Measurements from ENCODE around the gene CDKAL1. TPM values are rescaled to one million over a fixed set of nuclear protein-coding genes. Genes with fewer than 3 reads are reported as not detected.

The CDKAL1 gene
- total RNA-seq, 2 experiments from 2014 or later, result 23.5 to 26.9 TPM

DNA sequence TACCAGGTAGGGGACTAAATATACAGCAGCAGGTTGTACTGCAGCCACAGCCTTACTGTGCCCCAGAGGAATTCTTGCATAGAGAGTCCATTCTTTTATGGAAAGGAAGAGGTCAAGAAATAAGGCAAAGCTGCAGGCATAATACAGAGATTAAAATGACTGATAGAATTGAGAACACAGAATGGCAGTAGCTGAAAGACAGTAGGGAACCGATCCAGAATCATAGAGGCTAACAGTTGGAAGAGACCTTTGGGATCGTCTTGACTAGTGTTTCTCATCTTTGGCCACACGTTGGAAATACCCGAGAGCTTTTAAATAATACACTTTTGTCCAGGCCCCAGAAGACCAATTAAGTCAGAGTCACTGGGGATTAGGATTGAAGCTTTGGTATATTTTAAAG is 566.7 kb downstream of the CDKAL1 start:
- Mint-ChIP-seq H3K36me3 (ENCODE audit: low read depth) (peaks cover 3% of the 10 kb centered on the region), H3K4me3 (no peak overlapping the region), H3K9me3 (no peaks in the 10 kb centered on the region), H3K4me1 (peaks cover 15% of the 10 kb centered on the region), H3K27ac (no peak overlapping the region), H3K27me3 (no peaks in the 10 kb centered on the region)
- no peak for DNase-seq
- ChIA-PET CTCF (interaction anchor here (1.4 kb wide), 1 partner anchor 11 kb away, joined by 6 read pairs; no protein-coding TSS in a partner anchor), POLR2A (no interaction called here)

DNA sequence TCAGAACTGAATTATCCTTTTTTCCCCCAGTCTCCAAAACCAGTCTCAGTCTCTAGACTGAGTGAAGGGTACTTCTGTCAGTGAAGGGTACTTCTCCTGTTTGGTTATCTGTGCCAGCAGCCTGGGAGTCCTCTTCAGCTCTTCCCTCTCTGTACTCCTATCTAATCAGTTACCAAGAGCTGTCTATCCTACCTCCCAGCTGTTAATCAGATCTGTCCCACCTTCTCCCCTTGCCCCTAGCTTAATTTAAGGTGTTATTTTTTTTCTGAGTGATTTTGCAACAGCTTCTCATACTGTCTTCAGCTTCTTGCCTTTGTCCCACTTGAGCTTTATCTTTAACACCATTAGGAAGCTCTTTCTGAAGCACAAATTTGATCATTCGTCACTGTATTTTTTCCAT is 567.4 kb downstream of the CDKAL1 start:
- no peaks in the 10 kb centered on the region for H3K27me3 Mint-ChIP-seq
- H3K4me1 Mint-ChIP-seq, result peaks cover 15% of the 10 kb centered on the region
- peaks cover 3% of the 10 kb centered on the region for H3K36me3 Mint-ChIP-seq (ENCODE audit: low read depth)
- no peak overlapping the region for H3K4me3 Mint-ChIP-seq
- no peak for DNase-seq
- CTCF ChIA-PET, result interaction anchor here (1.4 kb wide), 1 partner anchor 12 kb away, joined by 6 read pairs; no protein-coding TSS in a partner anchor
- H3K9me3 Mint-ChIP-seq, result no peaks in the 10 kb centered on the region
- no peak overlapping the region for H3K27ac Mint-ChIP-seq
- POLR2A ChIA-PET, result no interaction called here

DNA sequence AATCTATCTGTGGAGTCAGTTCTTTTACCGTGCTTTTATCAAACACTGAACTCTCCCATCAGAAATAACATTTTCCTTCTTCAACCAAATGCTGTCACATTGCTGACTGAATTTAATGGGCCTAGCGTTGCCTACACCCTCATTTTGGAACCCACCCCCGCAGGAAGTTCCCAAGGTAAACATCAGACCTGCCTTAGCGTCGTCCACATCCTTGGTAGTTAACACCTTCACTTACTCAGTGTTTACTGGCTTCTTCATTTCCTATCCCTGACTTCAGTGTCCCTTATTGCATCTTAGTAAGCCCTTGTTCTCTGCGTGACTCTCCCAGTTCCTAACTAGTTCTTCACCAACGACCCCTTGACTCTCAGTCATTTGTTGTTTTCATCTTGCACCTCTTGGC is 567.9 kb downstream of the CDKAL1 start:
- peaks cover 3% of the 10 kb centered on the region for H3K36me3 Mint-ChIP-seq (ENCODE audit: low read depth)
- H3K27me3 Mint-ChIP-seq, result no peaks in the 10 kb centered on the region
- no peak overlapping the region for H3K4me3 Mint-ChIP-seq
- H3K9me3 Mint-ChIP-seq, result no peaks in the 10 kb centered on the region
- ChIA-PET POLR2A (no interaction called here), CTCF (interaction anchor here (1.4 kb wide), 1 partner anchor 13 kb away, joined by 6 read pairs; no protein-coding TSS in a partner anchor)
- peaks cover 15% of the 10 kb centered on the region for H3K4me1 Mint-ChIP-seq
- no peak for DNase-seq
- H3K27ac Mint-ChIP-seq, result no peak overlapping the region

DNA sequence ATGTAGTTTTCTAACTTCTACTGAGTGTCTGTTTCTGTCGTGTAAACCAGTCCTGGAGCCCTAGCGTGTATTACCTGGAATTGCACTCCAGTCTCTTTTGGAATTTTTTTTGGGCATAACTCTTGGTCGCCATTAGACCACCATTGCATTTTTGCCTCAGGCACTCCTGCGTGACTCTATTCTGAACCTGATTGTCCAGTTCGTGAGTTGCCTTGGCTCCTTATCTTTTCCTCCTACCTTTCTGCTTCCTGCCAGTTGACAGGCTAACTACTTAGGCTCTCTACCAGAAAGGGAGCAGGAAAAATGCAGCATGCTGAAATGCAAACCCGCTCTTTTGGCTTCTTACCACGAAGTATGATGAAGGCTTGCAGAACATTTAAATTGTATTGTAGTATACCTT is 568.4 kb downstream of the CDKAL1 start:
- Mint-ChIP-seq H3K4me3 (no peak overlapping the region), H3K9me3 (no peaks in the 10 kb centered on the region), H3K4me1 (peaks cover 15% of the 10 kb centered on the region), H3K36me3 (ENCODE audit: low read depth) (peaks cover 3% of the 10 kb centered on the region), H3K27me3 (no peaks in the 10 kb centered on the region), H3K27ac (no peak overlapping the region)
- no peak for DNase-seq
- CTCF ChIA-PET, result interaction anchor here (0.7 kb wide), 1 partner anchor 13 kb away, joined by 3 read pairs; no protein-coding TSS in a partner anchor
- POLR2A ChIA-PET, result no interaction called here

DNA sequence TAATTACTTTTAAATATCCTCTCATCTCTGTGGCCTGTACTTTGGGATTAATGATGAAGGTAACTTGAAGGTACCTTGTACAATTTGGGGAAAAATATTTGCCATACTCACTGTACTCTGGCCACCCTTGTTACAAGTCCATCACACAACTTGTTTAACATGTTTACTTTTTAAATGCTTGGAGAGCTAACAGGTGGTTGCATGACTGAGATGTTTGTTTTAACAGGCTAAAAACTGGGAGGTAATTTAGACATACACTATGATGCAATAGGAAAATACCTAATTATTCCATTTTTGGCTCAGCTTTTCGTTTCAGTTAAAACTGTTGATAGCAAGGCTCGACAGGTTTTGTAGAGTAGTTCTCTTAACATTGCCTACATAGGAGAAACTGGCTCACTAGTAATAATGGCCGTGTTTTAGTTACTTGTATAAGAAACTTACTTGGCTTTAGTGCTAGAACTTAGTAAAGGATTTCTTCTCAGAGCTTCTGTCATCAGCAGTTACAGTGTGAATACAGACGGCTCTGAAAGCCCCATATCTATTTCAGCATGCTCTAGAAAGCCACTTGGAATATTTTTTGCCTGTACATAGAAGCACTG is 569.5 kb downstream of the CDKAL1 start:
- DNase-seq, result no peak

DNA sequence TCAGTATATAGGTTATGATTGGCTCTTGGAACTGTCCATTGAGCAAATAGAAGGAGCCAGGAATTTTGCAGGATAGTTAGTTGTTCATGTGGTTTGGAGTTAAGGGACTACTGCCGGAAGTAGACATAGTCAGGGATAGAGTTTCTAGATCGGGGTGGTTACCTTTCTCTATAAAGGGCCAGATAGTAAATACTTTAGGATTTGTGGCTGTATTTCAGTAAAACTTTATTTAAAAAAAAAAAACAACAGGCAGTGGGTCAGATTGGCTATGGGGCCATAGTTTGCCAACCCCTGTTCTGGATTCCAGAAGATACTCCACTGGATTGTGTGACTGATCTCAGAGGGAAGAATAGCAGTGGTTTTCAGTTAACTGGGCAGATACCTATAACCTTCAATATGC is 570.0 kb downstream of the CDKAL1 start:
- POLR2A ChIA-PET, result no interaction called here
- DNase-seq, result no peak
- H3K4me3 Mint-ChIP-seq, result no peak overlapping the region
- H3K4me1 Mint-ChIP-seq, result peaks cover 15% of the 10 kb centered on the region
- peaks cover 2% of the 10 kb centered on the region for H3K36me3 Mint-ChIP-seq (ENCODE audit: low read depth)
- no peaks in the 10 kb centered on the region for H3K27me3 Mint-ChIP-seq
- CTCF ChIA-PET, result no interaction called here
- no peak overlapping the region for H3K27ac Mint-ChIP-seq
- H3K9me3 Mint-ChIP-seq, result no peaks in the 10 kb centered on the region

More for the DNA sequence above, 569.5 kb downstream of the CDKAL1 start:
- H3K9me3 Mint-ChIP-seq, result no peaks in the 10 kb centered on the region
- ChIA-PET POLR2A (no interaction called here), CTCF (no interaction called here)
- peaks cover 15% of the 10 kb centered on the region for H3K4me1 Mint-ChIP-seq
- no peak overlapping the region for H3K4me3 Mint-ChIP-seq
- no peak overlapping the region for H3K27ac Mint-ChIP-seq
- H3K27me3 Mint-ChIP-seq, result no peaks in the 10 kb centered on the region
- peaks cover 2% of the 10 kb centered on the region for H3K36me3 Mint-ChIP-seq (ENCODE audit: low read depth)

DNA sequence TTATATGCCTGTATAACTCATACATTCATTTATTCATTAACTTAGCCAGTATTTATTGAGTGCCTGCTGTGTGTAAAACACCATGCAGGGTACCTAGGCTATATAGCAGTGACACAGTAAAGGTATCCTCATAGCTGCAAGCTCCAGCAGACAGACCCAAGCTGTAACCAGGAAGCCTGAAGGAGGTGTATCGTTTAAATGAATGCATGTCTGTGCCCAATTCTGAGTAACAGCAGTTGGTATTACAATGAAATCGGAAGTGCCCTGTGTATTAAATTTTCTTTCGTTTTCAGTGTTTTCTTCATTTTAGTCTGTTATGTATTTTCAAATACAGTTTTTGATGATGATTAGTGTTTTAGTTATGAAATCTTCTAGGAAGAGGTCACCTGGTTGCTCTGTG is 573.5 kb downstream of the CDKAL1 start:
- POLR2A ChIA-PET, result no interaction called here
- no peak overlapping the region for H3K4me3 Mint-ChIP-seq
- H3K27me3 Mint-ChIP-seq, result no peaks in the 10 kb centered on the region
- no peaks in the 10 kb centered on the region for H3K36me3 Mint-ChIP-seq (ENCODE audit: low read depth)
- no peak overlapping the region for H3K27ac Mint-ChIP-seq
- H3K4me1 Mint-ChIP-seq, result no peaks in the 10 kb centered on the region
- no peaks in the 10 kb centered on the region for H3K9me3 Mint-ChIP-seq
- CTCF ChIA-PET, result no interaction called here
- DNase-seq, result no peak

DNA sequence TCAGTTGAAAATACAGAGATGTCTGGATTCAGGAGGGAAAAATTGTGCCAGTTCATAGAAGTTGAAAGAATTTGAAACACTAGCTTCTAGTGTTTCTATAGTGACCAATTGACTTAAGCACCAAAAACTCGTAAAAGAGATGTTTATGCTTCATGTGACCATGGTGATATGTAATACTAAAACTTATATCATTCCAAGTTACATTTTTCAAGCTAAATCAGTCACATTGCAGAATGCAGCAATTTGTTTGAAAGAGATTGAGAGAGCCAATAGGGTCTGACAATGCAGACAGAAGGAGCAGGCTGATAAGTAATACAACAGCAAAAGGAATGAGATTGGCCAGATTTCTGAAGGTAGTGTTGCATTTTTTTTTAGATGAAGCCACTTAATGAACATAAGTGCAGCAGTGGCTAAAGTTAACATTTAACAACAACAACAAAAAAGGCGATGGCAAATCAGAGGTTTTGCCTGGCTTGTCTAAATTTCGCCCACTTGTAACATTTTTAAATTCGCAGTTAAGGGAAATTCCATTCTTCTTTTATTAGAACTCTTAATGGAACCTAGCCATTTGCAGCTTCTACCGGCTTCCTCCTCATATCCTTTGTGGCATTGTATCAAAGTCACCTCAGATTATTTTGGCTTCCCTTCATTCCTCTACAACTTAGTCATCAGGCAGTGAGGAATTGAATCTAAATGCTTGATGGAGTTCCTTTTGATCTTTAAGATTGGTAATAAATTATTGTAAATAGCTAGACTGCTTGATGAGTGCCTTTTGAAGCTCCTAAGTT is 575.3 kb downstream of the CDKAL1 start:
- POLR2A ChIA-PET, result no interaction called here
- no peak overlapping the region for H3K27ac Mint-ChIP-seq

DNA sequence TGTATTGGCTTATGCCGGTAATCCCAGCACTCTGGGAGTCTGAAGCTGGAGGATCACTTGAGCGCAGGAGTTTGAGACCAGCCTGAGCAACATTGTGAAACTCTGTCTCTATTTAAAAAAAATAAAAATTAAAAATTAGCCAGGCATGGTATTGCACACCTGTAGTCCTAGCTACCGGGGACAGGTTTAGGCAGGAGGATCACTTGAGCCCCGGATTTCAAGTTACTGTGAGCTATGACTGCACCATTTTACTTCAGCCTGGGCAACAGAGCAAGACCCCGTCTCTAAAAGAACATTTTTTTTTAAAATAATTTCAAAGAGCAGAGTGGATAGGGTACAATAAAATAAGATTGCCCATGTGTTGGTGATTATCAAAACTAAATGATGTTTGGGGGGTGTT is 576.4 kb downstream of the CDKAL1 start:
- DNase-seq, result no peak
- Mint-ChIP-seq H3K27ac (no peak overlapping the region), H3K36me3 (ENCODE audit: low read depth) (no peaks in the 10 kb centered on the region), H3K4me1 (no peaks in the 10 kb centered on the region), H3K4me3 (no peak overlapping the region), H3K27me3 (no peaks in the 10 kb centered on the region), H3K9me3 (no peaks in the 10 kb centered on the region)
- POLR2A ChIA-PET, result no interaction called here
- CTCF ChIA-PET, result no interaction called here

More for the DNA sequence above, 575.3 kb downstream of the CDKAL1 start:
- no peaks in the 10 kb centered on the region for H3K27me3 Mint-ChIP-seq
- DNase-seq, result no peak
- no peaks in the 10 kb centered on the region for H3K9me3 Mint-ChIP-seq
- no peaks in the 10 kb centered on the region for H3K36me3 Mint-ChIP-seq (ENCODE audit: low read depth)
- H3K4me3 Mint-ChIP-seq, result no peak overlapping the region
- H3K4me1 Mint-ChIP-seq, result no peaks in the 10 kb centered on the region
- CTCF ChIA-PET, result no interaction called here

DNA sequence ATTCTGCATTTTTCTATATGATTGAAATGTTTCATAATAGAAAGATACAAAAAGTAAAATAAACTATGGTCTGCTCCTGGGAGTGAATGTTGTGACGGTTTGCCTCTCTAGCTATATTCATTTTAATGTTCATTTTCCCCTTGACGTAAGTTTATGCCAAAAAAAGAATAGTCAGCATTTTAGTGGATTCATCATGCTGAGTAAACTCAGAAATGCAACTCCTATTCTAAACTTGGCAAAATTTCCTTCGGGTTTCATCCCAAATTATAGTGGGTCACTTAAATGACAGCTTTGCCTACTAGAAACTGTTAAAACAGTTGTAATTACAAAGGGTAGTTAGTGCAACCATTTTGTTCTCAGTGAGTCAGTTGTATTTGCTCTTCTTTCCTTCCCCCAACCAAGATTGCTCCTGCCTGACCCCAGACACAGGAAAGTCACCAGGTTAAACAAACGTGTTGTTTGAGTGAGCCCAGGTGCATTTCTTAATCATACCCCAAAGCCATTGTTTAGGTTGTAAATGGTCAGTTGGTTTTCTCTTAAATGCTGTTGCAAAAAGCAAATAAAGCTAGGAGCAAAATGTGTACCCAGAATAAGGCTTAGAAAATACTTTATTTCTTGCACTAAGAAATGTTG is 577.0 kb downstream of the CDKAL1 start:
- Mint-ChIP-seq H3K9me3 (no peaks in the 10 kb centered on the region), H3K4me3 (no peak overlapping the region), H3K4me1 (no peaks in the 10 kb centered on the region), H3K36me3 (ENCODE audit: low read depth) (no peaks in the 10 kb centered on the region), H3K27me3 (no peaks in the 10 kb centered on the region), H3K27ac (no peak overlapping the region)
- POLR2A ChIA-PET, result no interaction called here
- CTCF ChIA-PET, result no interaction called here
- no peak for DNase-seq

DNA sequence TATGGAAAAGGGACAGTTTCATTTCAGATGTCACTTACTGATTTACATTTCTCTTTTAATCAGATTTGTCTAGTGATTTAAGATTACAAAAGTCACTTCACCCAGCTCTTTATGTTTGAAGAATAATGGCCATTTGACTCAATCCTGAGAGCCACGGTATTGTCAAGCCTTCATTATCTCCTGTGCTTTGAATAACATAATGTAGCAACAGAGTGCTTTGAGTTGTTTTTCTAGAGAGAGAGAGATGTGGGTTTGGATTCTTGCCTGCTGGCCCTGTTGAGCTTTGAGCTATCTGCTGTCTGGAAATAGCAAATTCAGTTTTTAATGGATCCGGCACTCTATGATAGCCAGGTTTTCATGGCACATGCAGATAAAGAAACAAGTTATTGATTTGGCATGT is 580.9 kb downstream of the CDKAL1 start:
- no peak overlapping the region for H3K27ac Mint-ChIP-seq
- no peak for DNase-seq
- no peaks in the 10 kb centered on the region for H3K27me3 Mint-ChIP-seq
- no peak overlapping the region for H3K4me3 Mint-ChIP-seq
- H3K36me3 Mint-ChIP-seq (ENCODE audit: low read depth), result no peaks in the 10 kb centered on the region
- H3K4me1 Mint-ChIP-seq, result no peaks in the 10 kb centered on the region
- CTCF ChIA-PET, result interaction anchor here (1.1 kb wide), 1 partner anchor 18 kb away, joined by 3 read pairs; no protein-coding TSS in a partner anchor
- H3K9me3 Mint-ChIP-seq, result no peaks in the 10 kb centered on the region
- POLR2A ChIA-PET, result no interaction called here

DNA sequence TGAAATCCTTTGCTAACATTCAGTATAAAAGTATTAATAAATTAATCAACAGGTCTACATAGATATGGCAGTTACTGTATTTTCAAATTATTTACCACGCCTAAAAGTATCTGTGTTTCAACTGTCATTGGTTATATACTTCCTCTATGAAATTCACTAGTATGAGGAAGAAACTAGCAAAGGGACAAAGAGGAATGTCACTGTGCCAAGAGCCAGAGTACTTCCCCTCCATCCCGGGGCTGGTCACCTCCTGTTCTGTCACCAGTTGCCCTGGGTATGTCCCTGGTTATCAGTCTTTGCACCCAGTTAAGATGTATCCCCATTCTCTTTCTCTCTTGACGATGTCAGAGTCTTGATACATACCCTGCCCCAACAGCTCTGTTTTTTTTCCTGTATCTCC is 582.5 kb downstream of the CDKAL1 start:
- no peak overlapping the region for H3K27ac Mint-ChIP-seq
- H3K36me3 Mint-ChIP-seq (ENCODE audit: low read depth), result no peaks in the 10 kb centered on the region
- H3K4me1 Mint-ChIP-seq, result no peaks in the 10 kb centered on the region
- ChIA-PET POLR2A (no interaction called here), CTCF (interaction anchor here (0.7 kb wide), 1 partner anchor 53 kb away, joined by 3 read pairs; no protein-coding TSS in a partner anchor)
- H3K27me3 Mint-ChIP-seq, result no peaks in the 10 kb centered on the region
- no peaks in the 10 kb centered on the region for H3K9me3 Mint-ChIP-seq
- H3K4me3 Mint-ChIP-seq, result no peak overlapping the region
- DNase-seq, result no peak

DNA sequence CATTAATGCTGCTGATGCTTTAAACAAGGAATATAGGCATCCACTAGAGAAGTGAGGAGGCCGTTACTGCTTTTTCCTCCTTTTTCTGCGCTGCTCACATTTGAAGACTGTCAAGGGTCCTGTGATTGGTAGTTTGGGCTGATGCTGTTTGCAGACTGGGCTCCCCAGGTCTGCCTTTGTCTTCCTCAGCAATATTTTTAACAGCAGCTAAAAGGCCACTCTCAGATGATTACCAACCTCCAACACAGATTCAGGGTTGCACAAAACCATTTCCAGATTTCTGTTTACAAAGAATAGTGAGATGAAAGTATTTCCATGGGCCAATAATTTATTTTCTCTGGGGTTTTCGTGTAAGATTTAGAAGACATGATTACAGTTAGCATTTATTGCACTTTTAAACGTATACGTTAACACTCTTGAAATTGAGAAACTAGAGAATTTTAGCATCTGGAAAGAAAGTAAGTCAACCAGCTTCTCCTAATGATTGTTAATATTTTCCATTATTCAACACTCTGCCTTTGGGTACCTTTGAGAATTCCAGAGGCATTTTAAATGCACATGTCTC is 584.0 kb downstream of the CDKAL1 start:
- no peak overlapping the region for H3K27ac Mint-ChIP-seq
- ChIA-PET CTCF (no interaction called here), POLR2A (no interaction called here)

More for the DNA sequence above, 584.0 kb downstream of the CDKAL1 start:
- Mint-ChIP-seq H3K4me1 (no peaks in the 10 kb centered on the region), H3K4me3 (no peak overlapping the region), H3K9me3 (no peaks in the 10 kb centered on the region), H3K27me3 (no peaks in the 10 kb centered on the region), H3K36me3 (ENCODE audit: low read depth) (no peaks in the 10 kb centered on the region)
- DNase-seq, result no peak
